GM12878 (cell line): ENCODE results near the gene VCX2. TPM values are rescaled to one million over a fixed set of nuclear protein-coding genes. Genes with fewer than 3 reads are reported as not detected.

Source experiments
- ATAC-seq: fragments of 200-7000 bp; cut with Tn5 transposase; 3 replicates; pipeline ENCODE4 v1.9.1; 2020; ENCODE audit warnings: mild to moderate bottlenecking, moderate library complexity
- BruUV-seq: library from RNA; stranded (reverse); fragments of 400-500 nt; replicated peaks from 2 replicates; lab custom pipeline; 2021; lab: Mats Ljungman, UMichigan
- CTCF ChIA-PET: fragments of 300-600 bp; sonication (Branson Sonifier 250); formaldehyde crosslinking; extraction: SDS; loops from one replicate; lab custom pipeline; 2021; ENCODE audit warnings: inconsistent platforms; lab: Yijun Ruan, JAX
- POLR2A ChIA-PET: fragments of 350-600 bp; formaldehyde crosslinking; extraction: SDS; loops from one replicate; lab custom pipeline; 2021; ENCODE audit warnings: inconsistent platforms; lab: Charles Lee
- RAD21 ChIA-PET: fragments of 300-600 bp; sonication (Branson Sonifier 250); formaldehyde crosslinking; loops from one replicate; lab custom pipeline; 2023; ENCODE audit warnings: antibody characterized with exemption; ENCODE audit not compliant: unreplicated experiment; lab: Charles Lee
- SMC1A ChIA-PET: fragments of 300-600 bp; sonication (Branson Sonifier 250); formaldehyde crosslinking; loops from one replicate; lab custom pipeline; 2023; ENCODE audit not compliant: unreplicated experiment, uncharacterized antibody; lab: Charles Lee
- DNase-seq: peaks from one replicate; pipeline ENCODE4 v3.0.0-alpha.2; 2011; ENCODE audit warnings: low read depth, low spot score
- FAIRE-seq: peaks from 3 replicates; lab custom pipeline; 2011; peaks lifted over from hg19 to GRCh38; lab: Jason Lieb, UNC
- H2AFZ ChIP-seq: 2 replicates; pipeline ENCODE4 v1.6.0; 2011; ENCODE audit warnings: low read depth, low read length, control low read depth; ENCODE audit not compliant: control insufficient read depth
- H3K27ac ChIP-seq: 2 replicates; pipeline ENCODE4 v1.5.1; 2011; ENCODE audit warnings: control low read depth; ENCODE audit not compliant: control insufficient read depth, insufficient read depth
- H3K27me3 ChIP-seq, 2 experiments: replicated peaks in 1 of 2; 2 replicates each; pipeline versions ENCODE4 v1.6.0 to v1.6.1; 2011; ENCODE audit warnings: low read length in 1 of 2; ENCODE audit not compliant: control insufficient read depth in 2 of 2, insufficient read depth in 2 of 2
- H3K36me3 ChIP-seq, 2 experiments: 2 replicates each; pipeline ENCODE4 v1.5.1; 2011; ENCODE audit warnings: low read length in 1 of 2; ENCODE audit not compliant: control insufficient read depth in 2 of 2, insufficient read depth in 2 of 2
- H3K4me1 ChIP-seq: 2 replicates; pipeline ENCODE4 v1.6.1; 2011; ENCODE audit warnings: mild to moderate bottlenecking, low read length, moderate library complexity, mixed read lengths; ENCODE audit not compliant: control insufficient read depth, insufficient read depth
- H3K4me2 ChIP-seq: 2 replicates; pipeline ENCODE4 v1.6.0; 2011; ENCODE audit warnings: control low read depth; ENCODE audit not compliant: control insufficient read depth, insufficient read depth
- H3K4me3 ChIP-seq: fragments of 200-600 bp; sonication (generic); 2 replicates; pipeline ENCODE4 v1.5.1; 2016
- H3K79me2 ChIP-seq: 2 replicates; pipeline ENCODE4 v1.6.0; 2011; ENCODE audit warnings: low read length; ENCODE audit not compliant: control insufficient read depth, insufficient read depth
- H3K9ac ChIP-seq: 2 replicates; pipeline ENCODE4 v1.8.0; 2011; ENCODE audit warnings: low read length, control low read depth, mixed read lengths; ENCODE audit not compliant: control insufficient read depth, insufficient read depth
- H3K9me3 ChIP-seq: replicated peaks from 3 replicates; pipeline ENCODE4 v1.5.1; 2011; ENCODE audit warnings: mild to moderate bottlenecking, low read length; ENCODE audit not compliant: control insufficient read depth, insufficient read depth
- H4K20me1 ChIP-seq: 2 replicates; pipeline ENCODE4 v1.6.0; 2011; ENCODE audit not compliant: control insufficient read depth, insufficient read depth
- EP300 ChIP-seq, 2 experiments: fragments of 150-350 bp in 1 of 2; IDR thresholded peaks; 2 replicates each; pipeline ENCODE4 v1.6.1; 2011 to 2012; ENCODE audit warnings: low read depth in 2 of 2, low read length in 2 of 2, borderline replicate concordance in 1 of 2, improper control_type of control experiment in 1 of 2, inconsistent platforms in 1 of 2; ENCODE audit not compliant: control insufficient read depth in 1 of 2
- IKZF2 ChIP-seq, 2 experiments: fragments of 450-650 bp; IDR thresholded peaks; 2 replicates each; pipeline ENCODE4 v1.6.1; 2017; ENCODE audit warnings: mild to moderate bottlenecking in 2 of 2, moderate library complexity in 2 of 2
- KLF5 ChIP-seq: fragments of 450-650 bp; IDR thresholded peaks from 2 replicates; pipeline ENCODE4 v1.6.1; 2014; ENCODE audit warnings: mild to moderate bottlenecking; ENCODE audit not compliant: partially characterized antibody
- MEF2B ChIP-seq: fragments of 450-650 bp; IDR thresholded peaks from 2 replicates; pipeline ENCODE4 v1.6.1; 2018; ENCODE audit warnings: mild to moderate bottlenecking, moderate library complexity; ENCODE audit not compliant: partially characterized antibody, poor library complexity, severe bottlenecking
- RCOR1 ChIP-seq: conservative IDR thresholded peaks from 2 replicates; pipeline ENCODE4 v1.6.1; 2012; ENCODE audit warnings: low read depth, low read length, improper control_type of control experiment
- SMARCA5 ChIP-seq: fragments of 450-650 bp; IDR thresholded peaks from 2 replicates; pipeline ENCODE4 v1.6.1; 2017; ENCODE audit warnings: mild to moderate bottlenecking
- WRNIP1 ChIP-seq: IDR thresholded peaks from 2 replicates; pipeline ENCODE4 v1.6.1; 2011; ENCODE audit warnings: low read depth, low read length, improper control_type of control experiment, borderline replicate concordance
- ZBTB40 ChIP-seq: fragments of 450-650 bp; IDR thresholded peaks from 2 replicates; pipeline ENCODE4 v1.6.1; 2016; ENCODE audit warnings: mild to moderate bottlenecking, moderate library complexity, borderline replicate concordance
- WGBS: methylation state at CpG from one replicate; pipeline ENCODE4 v1.1.6; 2016; ENCODE audit warnings: low lambda C conversion rate; ENCODE audit not compliant: insufficient replicate concordance, insufficient coverage; ENCODE audit errors: missing lambda C conversion rate; 5-methylcytosine and 5-hydroxymethylcytosine counted together
- in situ Hi-C: fragments of 300-500 bp; cut with MboI; formaldehyde crosslinking; loops from 9 replicates; pipeline ENCODE4 v1.14.3; 2018; ENCODE audit warnings: mixed read lengths
- intact Hi-C: fragments of 100-400 bp; cut with micrococcal nuclease; formaldehyde crosslinking; loops from one replicate; pipeline ENCODE4 v1.14.2; 2022; ENCODE audit not compliant: unreplicated experiment
- polyA plus RNA-seq, 11 experiments: library from polyadenylated mRNA; depleted of rRNA in 4 of 11; unstranded in 6 of 11; stranded (reverse) in 5 of 11; fragments of >200 nt; fragmentation: Nextera tagmentation in 4 of 11; fragmentation: Illumina TruSeq in 1 of 11; extraction: Ambion mirVana in 4 of 11; extraction: Trizol in 1 of 11; gene quantifications; 1 replicate in 1 of 11; 2 replicates in 10 of 11; pipeline versions ENCODE4 v1.2.1 to v1.2.3, GENCODE V29; 2011 to 2016; ENCODE audit warnings: inconsistent platforms in 2 of 11, missing spikeins in 2 of 11, low read depth in 1 of 11
- total RNA-seq, 4 experiments: library from RNA; depleted of rRNA in 3 of 4; stranded (reverse); fragments of >200 nt in 3 of 4; fragmentation: Illumina TruSeq in 1 of 4; extraction: Trizol in 1 of 4; gene quantifications; 2 replicates each; pipeline versions ENCODE4 v1.2.1 to v1.2.3, GENCODE V29; 2013 to 2021

VCX2 gene
- total and polyA plus RNA-seq, 10 of the 15 experiments (the other 5 are each of a cell fraction or from before 2014, with no cell fraction given) = not detected

- BruUV-seq = no TSS peak
- Histone ChIP-seq H3K4me2 (no peak overlapping the region), H3K4me1 (no peaks in the 10 kb centered on the region), H3K9ac (no peak overlapping the region), H3K27ac (no peak overlapping the region), H3K27me3 (no peaks in the 10 kb centered on the region), H4K20me1 (no peaks in the 10 kb centered on the region), H3K9me3 (no peaks in the 10 kb centered on the region; the same call in 2 of the 3 replicates), H3K79me2 (no peaks in the 10 kb centered on the region), H3K4me3 (no peak overlapping the region), H3K36me3 (no peaks in the 10 kb centered on the region), H2AFZ (no peak overlapping the region)
- ChIA-PET POLR2A (no interaction called here), RAD21 (no interaction called here), CTCF (no interaction called here), SMC1A (no interaction called here)
- FAIRE-seq (no peak), ATAC-seq (no peak), DNase-seq (no peak)
- in situ Hi-C loops = no loop called here
- no peak for TF ChIP-seq ZBTB40
- TF ChIP-seq SMARCA5 = no peak
- no peak for TF ChIP-seq RCOR1
- intact Hi-C loops = no loop called here
- WGBS = 49% methylated on average over 6 of the region's 6 CpGs
Observed at GRCh38 chrX:8125566-8125965, 45.5 kb downstream of the VCX2 start.

GRCh38 chrX:8122538-8122937 lies 48.5 kb downstream of the VCX2 start:
- DNase-seq (no peak), FAIRE-seq (no peak), ATAC-seq (no peak)
- H2AFZ ChIP-seq = no peak overlapping the region
- WGBS = 42% methylated on average over 6 of the region's 6 CpGs
- no peaks in the 10 kb centered on the region for H3K27me3 ChIP-seq
- H3K9ac ChIP-seq = no peak overlapping the region
- ChIA-PET RAD21 (no interaction called here), CTCF (no interaction called here)
- H3K9me3 ChIP-seq = no peaks in the 10 kb centered on the region
- H3K79me2 ChIP-seq = no peaks in the 10 kb centered on the region
- H3K4me3 ChIP-seq = no peak overlapping the region
- in situ Hi-C loops (no loop called here), intact Hi-C loops (no loop called here)
- BruUV-seq = no TSS peak
- no peaks in the 10 kb centered on the region for H4K20me1 ChIP-seq
- TF ChIP-seq KLF5 = no peak
- no peak for TF ChIP-seq EP300 (IDR thresholded peaks at IDR 0.05; ENCODE audit: borderline replicate concordance in 1 of 2, control insufficient read depth in 1 of 2, low read depth in 2 of 2, low read length in 2 of 2)
- TF ChIP-seq MEF2B = no peak
- no peak for TF ChIP-seq WRNIP1
- no peak for TF ChIP-seq IKZF2 (IDR thresholded peaks at IDR 0.05)
- TF ChIP-seq, all 136 proteins: peak for 0
- Histone ChIP-seq H3K27ac (no peak overlapping the region), H3K4me2 (no peak overlapping the region), H3K36me3 (no peaks in the 10 kb centered on the region), H3K4me1 (no peaks in the 10 kb centered on the region)
- ChIA-PET POLR2A (no interaction called here), SMC1A (no interaction called here)
